GM18907 (cell line): Measurements from ENCODE around the gene ZNF17.

Experiments
- ATAC-seq: cut with Tn5 transposase; IDR thresholded peaks from one replicate; pipeline ENCODE4 v1.9.1; 2021; ENCODE audit warnings: mild to moderate bottlenecking, moderate library complexity; ENCODE audit not compliant: unreplicated experiment

The ZNF17 gene

GRCh38 chr19:57421037-57421436 lies 10.1 kb downstream of the ZNF17 start:
- ATAC-seq: no peak

- no peak for ATAC-seq
Observed at GRCh38 chr19:57434386-57435061, 23.6 kb downstream of the ZNF17 start.

- ATAC-seq: peak; percentile 97
Observed at GRCh38 chr19:57435062-57435978, 24.4 kb downstream of the ZNF17 start, which contains the start of gene ZNF749. Gene ZNF749 (plus strand): TSS chr19:57435325. CDS start chr19:57435579, 254 bp downstream.

DNA sequence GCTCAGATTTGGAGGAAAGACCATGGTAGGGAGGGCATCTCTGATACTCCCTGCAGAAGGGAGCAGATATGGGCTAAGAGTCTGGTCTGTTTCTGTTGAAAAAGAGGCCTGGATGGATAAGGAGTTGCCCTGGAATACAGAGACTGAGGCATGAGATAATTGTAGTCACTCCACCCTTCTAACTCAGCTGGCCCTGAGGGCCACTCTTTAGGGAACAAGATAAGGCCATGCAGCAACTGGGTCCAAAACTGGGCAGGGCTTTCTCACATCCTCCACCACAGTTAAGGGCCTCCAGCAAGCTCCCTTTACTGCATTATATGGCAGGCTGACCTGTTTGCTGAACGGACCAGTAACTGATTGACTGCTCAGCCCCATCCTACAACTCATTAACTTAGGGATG lies 25.5 kb downstream of the ZNF17 start:
- no peak for ATAC-seq

GRCh38 chr19:57437931-57438330 lies 27.0 kb downstream of the ZNF17 start:
- ATAC-seq: no peak

- no peak for ATAC-seq
Observed at GRCh38 chr19:57438925-57439324, 28.0 kb downstream of the ZNF17 start.

GRCh38 chr19:57441979-57442752 lies 31.2 kb downstream of the ZNF17 start:
- ATAC-seq: no peak

DNA sequence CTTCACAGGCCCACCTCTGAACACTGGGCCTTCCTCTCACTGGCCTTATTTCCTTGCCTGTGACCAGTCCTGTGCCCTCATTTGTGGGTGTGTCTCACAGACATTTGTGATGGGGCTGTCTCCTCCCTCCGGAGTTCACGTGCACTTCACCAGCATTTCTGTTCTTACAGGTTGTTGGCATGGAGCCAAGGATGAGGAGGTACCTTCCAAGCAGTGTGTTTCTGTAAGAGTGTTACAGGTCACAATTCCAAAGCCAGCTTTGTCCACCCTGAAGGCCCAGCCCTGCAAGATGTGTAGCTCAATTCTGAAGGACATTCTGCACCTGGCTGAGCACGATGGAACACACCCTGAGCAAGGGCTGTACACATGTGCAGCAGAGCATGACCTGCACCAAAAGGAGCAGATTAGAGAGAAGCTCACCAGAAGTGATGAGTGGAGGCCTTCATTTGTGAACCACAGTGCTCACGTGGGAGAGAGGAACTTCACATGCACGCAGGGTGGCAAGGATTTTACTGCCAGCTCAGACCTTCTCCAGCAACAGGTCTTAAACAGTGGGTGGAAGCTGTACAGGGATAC lies 32.2 kb downstream of the ZNF17 start:
- no peak for ATAC-seq

DNA sequence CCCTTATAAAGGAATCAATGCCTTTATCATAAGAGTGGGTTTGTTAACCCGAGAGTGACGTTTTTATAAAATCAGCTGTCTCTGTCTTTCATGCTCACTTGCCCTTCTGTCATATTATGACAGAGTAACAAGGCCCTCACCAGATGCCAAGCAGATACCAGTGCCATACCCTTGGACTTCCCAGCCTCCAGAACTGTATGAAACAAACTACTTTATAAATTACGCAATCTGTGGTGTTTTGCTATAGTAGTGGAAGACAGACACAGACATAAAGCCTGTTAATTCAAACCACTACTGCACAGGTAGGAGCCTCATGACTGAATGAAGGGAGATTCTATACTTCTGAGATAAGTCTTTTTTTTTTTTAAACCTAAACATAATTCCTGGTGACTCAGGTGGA lies 41.3 kb downstream of the ZNF17 start:
- ATAC-seq: no peak

- no peak for ATAC-seq
Observed at GRCh38 chr19:57465680-57466381, 54.9 kb downstream of the ZNF17 start.

DNA sequence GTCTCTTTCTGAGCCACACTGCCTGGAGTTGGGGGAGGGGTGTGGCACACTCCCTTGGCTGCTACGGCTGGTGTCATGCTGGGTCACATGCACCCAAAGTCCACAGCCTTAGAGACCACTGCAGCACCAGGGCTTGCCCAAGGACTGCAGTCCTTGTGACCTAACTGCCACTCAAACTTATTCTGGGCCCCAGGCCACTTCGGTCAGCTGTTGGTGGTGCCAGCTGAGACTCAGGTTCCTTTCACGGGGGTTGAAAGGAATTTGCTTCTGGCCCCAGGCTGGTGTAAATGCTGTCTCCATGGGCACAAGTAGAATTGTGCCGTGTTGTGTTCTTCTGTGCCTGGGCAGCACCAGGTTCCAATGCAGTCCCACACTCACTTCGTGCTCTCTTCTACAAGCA lies 55.5 kb downstream of the ZNF17 start:
- ATAC-seq: no peak
